Activated naive CD8-positive, alpha-beta T cell treated with anti-CD3 and anti-CD28 coated beads, Interleukin-2, amount 50 U/mL, for 16 hours (primary cell): Measurements from ENCODE around the gene ADAMTS7.
"Not testable (repeated sequence)": the region's sequence is repeated elsewhere in the genome, so short reads cannot be mapped to it uniquely, and the experiment has no call there.

Source experiments
- DNase-seq: peaks from one replicate; pipeline ENCODE4 v3.0.0-alpha.2; 2020; ENCODE audit warnings: low read depth, low spot score

ADAMTS7 gene

GRCh38 chr15:78753751-78754535 lies 57.3 kb downstream of the ADAMTS7 start:
- DNase-seq: not testable (repeated sequence)

- not testable (repeated sequence) for DNase-seq
Observed at GRCh38 chr15:78753359-78753659, 58.0 kb downstream of the ADAMTS7 start.

- DNase-seq: no peak
Observed at GRCh38 chr15:78752492-78753358, 58.5 kb downstream of the ADAMTS7 start.

GRCh38 chr15:78751602-78751979 lies 59.7 kb downstream of the ADAMTS7 start:
- DNase-seq: no peak

- DNase-seq: peak; percentile 88
Observed at GRCh38 chr15:78750974-78751601, 60.2 kb downstream of the ADAMTS7 start.

- no peak for DNase-seq
Observed at GRCh38 chr15:78750566-78750965, 60.7 kb downstream of the ADAMTS7 start.

- no peak for DNase-seq
Observed at GRCh38 chr15:78749831-78750230, 61.4 kb downstream of the ADAMTS7 start.

GRCh38 chr15:78747877-78748276 lies 63.4 kb downstream of the ADAMTS7 start:
- DNase-seq: not testable (repeated sequence)

GRCh38 chr15:78741674-78742073 lies 69.6 kb downstream of the ADAMTS7 start:
- DNase-seq: not testable (repeated sequence)

GRCh38 chr15:78740904-78741274 lies 70.4 kb downstream of the ADAMTS7 start:
- no peak for DNase-seq

GRCh38 chr15:78739996-78740903 lies 71.0 kb downstream of the ADAMTS7 start:
- DNase-seq: no peak

GRCh38 chr15:78739206-78739605 lies 72.1 kb downstream of the ADAMTS7 start:
- no peak for DNase-seq

- DNase-seq: not testable (repeated sequence)
Observed at GRCh38 chr15:78737931-78738558, 73.2 kb downstream of the ADAMTS7 start.

GRCh38 chr15:78737187-78737820 lies 74.0 kb downstream of the ADAMTS7 start:
- DNase-seq: no peak

- DNase-seq: not testable (repeated sequence)
Observed at GRCh38 chr15:78736286-78736685, 75.0 kb downstream of the ADAMTS7 start.

GRCh38 chr15:78734451-78735064 lies 76.7 kb downstream of the ADAMTS7 start:
- DNase-seq: no peak

GRCh38 chr15:78732634-78733033 lies 78.6 kb downstream of the ADAMTS7 start:
- no peak for DNase-seq

GRCh38 chr15:78730955-78731354 lies 80.3 kb downstream of the ADAMTS7 start:
- DNase-seq: no peak

GRCh38 chr15:78728427-78728826 lies 82.8 kb downstream of the ADAMTS7 start:
- not testable (repeated sequence) for DNase-seq

GRCh38 chr15:78727561-78727960 lies 83.7 kb downstream of the ADAMTS7 start:
- DNase-seq: no peak
